OCI-LY3 (cell line): ENCODE data around the gene NRXN3.

Source experiments
- CTCF ChIP-seq: fragments of 200-600, 300-600 bp; sonication (generic); IDR thresholded peaks from 2 replicates; pipeline ENCODE4 v1.5.1; 2014; ENCODE audit warnings: antibody characterized with exemption, low read length, low read depth
- EZH2phosphoT487 ChIP-seq: fragments of 200-600 bp; shearing (Covaris generic); IDR thresholded peaks from 2 replicates; pipeline ENCODE4 v1.6.1; 2018; ENCODE audit warnings: antibody characterized with exemption, mixed run types, low read depth

- TF ChIP-seq EZH2phosphoT487 = no peak
- TF ChIP-seq CTCF = no peak
Measured at GRCh38 chr14:79248771-79249170, 1078.6 kb downstream of the NRXN3 start.
